ENCODE measurements around the gene LTBP2. TPM values are rescaled to one million over a fixed set of nuclear protein-coding genes. Genes with fewer than 3 reads are reported as not detected.

The LTBP2 gene
- total and polyA plus RNA-seq, 2 of the 13 experiments (the other 11 are each of a cell fraction or from before 2014, with no cell fraction given): 0.20 to 0.41 TPM

DNA sequence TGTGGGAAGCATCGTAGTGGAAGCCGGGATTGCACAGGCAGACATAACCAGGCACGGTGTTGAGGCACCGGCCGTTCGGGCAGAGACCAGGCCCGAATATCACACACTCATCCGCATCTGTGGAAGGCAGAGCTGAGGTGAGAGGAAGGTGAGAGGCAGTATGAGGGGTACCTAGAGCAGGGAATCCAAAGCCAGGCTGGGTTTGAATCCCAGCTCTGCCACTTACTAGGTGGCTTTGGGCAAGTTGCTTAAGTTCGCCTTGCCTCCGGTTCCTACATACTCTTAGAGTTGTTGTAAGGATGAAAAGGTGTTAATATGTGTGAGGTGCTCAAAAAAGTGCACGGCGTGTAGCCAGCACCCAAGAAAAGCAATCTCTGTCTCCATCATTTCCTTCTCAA, 108.1 kb downstream of the LTBP2 start (continued):
- TF ChIP-seq, protein P1, sequence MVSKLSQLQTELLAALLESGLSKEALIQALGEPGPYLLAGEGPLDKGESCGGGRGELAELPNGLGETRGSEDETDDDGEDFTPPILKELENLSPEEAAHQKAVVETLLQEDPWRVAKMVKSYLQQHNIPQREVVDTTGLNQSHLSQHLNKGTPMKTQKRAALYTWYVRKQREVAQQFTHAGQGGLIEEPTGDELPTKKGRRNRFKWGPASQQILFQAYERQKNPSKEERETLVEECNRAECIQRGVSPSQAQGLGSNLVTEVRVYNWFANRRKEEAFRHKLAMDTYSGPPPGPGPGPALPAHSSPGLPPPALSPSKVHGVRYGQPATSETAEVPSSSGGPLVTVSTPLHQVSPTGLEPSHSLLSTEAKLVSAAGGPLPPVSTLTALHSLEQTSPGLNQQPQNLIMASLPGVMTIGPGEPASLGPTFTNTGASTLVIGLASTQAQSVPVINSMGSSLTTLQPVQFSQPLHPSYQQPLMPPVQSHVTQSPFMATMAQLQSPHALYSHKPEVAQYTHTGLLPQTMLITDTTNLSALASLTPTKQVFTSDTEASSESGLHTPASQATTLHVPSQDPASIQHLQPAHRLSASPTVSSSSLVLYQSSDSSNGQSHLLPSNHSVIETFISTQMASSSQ (IDR thresholded peaks at IDR 0.05; ENCODE audit: low read depth): no peak
- TF ChIP-seq, protein P1 (CRISPR knock-in tag; IDR thresholded peaks at IDR 0.05; ENCODE audit: borderline replicate concordance): no peak
- TF ChIP-seq ZNF598 (CRISPR knock-in tag; IDR thresholded peaks at IDR 0.05; ENCODE audit: borderline replicate concordance): no peak
- TF ChIP-seq, protein P2, sequence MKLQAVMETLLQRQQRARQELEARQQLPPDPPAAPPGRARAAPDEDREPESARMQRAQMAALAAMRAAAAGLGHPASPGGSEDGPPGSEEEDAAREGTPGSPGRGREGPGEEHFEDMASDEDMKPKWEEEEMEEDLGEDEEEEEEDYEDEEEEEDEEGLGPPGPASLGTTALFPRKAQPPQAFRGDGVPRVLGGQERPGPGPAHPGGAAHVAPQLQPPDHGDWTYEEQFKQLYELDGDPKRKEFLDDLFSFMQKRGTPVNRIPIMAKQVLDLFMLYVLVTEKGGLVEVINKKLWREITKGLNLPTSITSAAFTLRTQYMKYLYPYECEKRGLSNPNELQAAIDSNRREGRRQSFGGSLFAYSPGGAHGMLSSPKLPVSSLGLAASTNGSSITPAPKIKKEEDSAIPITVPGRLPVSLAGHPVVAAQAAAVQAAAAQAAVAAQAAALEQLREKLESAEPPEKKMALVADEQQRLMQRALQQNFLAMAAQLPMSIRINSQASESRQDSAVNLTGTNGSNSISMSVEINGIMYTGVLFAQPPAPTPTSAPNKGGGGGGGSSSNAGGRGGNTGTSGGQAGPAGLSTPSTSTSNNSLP (IDR thresholded peaks at IDR 0.05; ENCODE audit: low read depth, low read length): no peak
- no peak for TF ChIP-seq GABPB1 (CRISPR knock-in tag; IDR thresholded peaks at IDR 0.05)
- no peak for TF ChIP-seq ZNF614 (CRISPR knock-in tag; IDR thresholded peaks at IDR 0.05; ENCODE audit: borderline replicate concordance)
- TF ChIP-seq, protein P3, sequence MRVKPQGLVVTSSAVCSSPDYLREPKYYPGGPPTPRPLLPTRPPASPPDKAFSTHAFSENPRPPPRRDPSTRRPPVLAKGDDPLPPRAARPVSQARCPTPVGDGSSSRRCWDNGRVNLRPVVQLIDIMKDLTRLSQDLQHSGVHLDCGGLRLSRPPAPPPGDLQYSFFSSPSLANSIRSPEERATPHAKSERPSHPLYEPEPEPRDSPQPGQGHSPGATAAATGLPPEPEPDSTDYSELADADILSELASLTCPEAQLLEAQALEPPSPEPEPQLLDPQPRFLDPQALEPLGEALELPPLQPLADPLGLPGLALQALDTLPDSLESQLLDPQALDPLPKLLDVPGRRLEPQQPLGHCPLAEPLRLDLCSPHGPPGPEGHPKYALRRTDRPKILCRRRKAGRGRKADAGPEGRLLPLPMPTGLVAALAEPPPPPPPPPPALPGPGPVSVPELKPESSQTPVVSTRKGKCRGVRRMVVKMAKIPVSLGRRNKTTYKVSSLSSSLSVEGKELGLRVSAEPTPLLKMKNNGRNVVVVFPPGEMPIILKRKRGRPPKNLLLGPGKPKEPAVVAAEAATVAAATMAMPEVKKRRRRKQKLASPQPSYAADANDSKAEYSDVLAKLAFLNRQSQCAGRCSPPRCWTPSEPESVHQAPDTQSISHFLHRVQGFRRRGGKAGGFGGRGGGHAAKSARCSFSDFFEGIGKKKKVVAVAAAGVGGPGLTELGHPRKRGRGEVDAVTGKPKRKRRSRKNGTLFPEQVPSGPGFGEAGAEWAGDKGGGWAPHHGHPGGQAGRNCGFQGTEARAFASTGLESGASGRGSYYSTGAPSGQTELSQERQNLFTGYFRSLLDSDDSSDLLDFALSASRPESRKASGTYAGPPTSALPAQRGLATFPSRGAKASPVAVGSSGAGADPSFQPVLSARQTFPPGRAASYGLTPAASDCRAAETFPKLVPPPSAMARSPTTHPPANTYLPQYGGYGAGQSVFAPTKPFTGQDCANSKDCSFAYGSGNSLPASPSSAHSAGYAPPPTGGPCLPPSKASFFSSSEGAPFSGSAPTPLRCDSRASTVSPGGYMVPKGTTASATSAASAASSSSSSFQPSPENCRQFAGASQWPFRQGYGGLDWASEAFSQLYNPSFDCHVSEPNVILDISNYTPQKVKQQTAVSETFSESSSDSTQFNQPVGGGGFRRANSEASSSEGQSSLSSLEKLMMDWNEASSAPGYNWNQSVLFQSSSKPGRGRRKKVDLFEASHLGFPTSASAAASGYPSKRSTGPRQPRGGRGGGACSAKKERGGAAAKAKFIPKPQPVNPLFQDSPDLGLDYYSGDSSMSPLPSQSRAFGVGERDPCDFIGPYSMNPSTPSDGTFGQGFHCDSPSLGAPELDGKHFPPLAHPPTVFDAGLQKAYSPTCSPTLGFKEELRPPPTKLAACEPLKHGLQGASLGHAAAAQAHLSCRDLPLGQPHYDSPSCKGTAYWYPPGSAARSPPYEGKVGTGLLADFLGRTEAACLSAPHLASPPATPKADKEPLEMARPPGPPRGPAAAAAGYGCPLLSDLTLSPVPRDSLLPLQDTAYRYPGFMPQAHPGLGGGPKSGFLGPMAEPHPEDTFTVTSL (CRISPR knock-in tag; IDR thresholded peaks at IDR 0.05; ENCODE audit: borderline replicate concordance): no peak
- no peak for TF ChIP-seq ZFP62 (CRISPR knock-in tag; IDR thresholded peaks at IDR 0.05)
- TF ChIP-seq SMARCE1 (IDR thresholded peaks at IDR 0.05; ENCODE audit: borderline replicate concordance): no peak

Measured in HepG2 (cell line).